ENCODE data around the gene LRRC32. TPM values are rescaled to one million over a fixed set of nuclear protein-coding genes. Genes with fewer than 3 reads are reported as not detected.

Gene LRRC32
- total and polyA plus RNA-seq, 2 experiments from 2014 or later = 4.0 to 7.9 TPM

DNA sequence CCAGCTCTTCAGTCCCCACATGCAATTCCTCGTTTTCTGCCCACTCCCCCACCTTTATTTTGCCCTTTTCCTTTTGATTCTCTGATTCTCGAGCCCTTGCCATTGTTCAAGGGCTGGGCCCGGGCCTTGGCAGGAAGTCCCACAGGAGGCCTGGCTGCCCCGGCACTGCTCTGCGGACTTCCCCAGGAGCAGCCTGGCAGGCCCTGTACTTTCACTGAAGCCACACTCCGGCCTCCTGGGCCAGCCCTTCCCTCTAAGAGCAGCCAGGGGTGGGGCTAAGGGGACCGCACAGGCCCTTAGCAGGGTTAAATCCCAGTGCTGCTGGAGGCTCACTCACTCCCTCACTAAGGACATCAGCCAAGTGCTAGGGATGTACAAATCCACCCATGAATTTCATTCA, 4.1 kb downstream of the LRRC32 start:
- no peak overlapping the region for H2AFZ ChIP-seq
- no peak overlapping the region for H3K4me3 ChIP-seq
- H3K27me3 ChIP-seq (replicated peaks; ENCODE audit: insufficient read depth) = no peaks in the 10 kb centered on the region
- in situ Hi-C loops (cut with MboI) = no loop called here
- H3K27ac ChIP-seq = no peak overlapping the region
- no peak overlapping the region for H3K9ac ChIP-seq
- no peak overlapping the region for H3K4me2 ChIP-seq (ENCODE audit: unreplicated experiment)
- H3F3A ChIP-seq (ENCODE audit: insufficient read depth) = 0 out of 2 replicates have a peak, but pooled peaks cover 4% of the 10 kb centered on the region
- H3K79me2 ChIP-seq (ENCODE audit: insufficient read depth) = no peaks in the 10 kb centered on the region
- H3K36me3 ChIP-seq (ENCODE audit: low read depth) = no peaks in the 10 kb centered on the region
- no peaks in the 10 kb centered on the region for H3K9me3 ChIP-seq (ENCODE audit: low read depth)
- H3K4me1 ChIP-seq (ENCODE audit: insufficient read depth) = peaks cover 8% of the 10 kb centered on the region; the same call in 1 of the 2 replicates
- H4K20me1 ChIP-seq (ENCODE audit: insufficient read depth) = no peaks in the 10 kb centered on the region
- no peak for DNase-seq
- H3K9me2 ChIP-seq (ENCODE audit: insufficient read depth) = no peaks in the 10 kb centered on the region
- TF ChIP-seq EZH2 (IDR thresholded peaks at IDR 0.05; ENCODE audit: insufficient read depth, poor library complexity, severe bottlenecking) = no peak
- no peak for TF ChIP-seq EZH2phosphoT487 (IDR thresholded peaks at IDR 0.05; ENCODE audit: insufficient read depth, low read depth)
- 40 to 42% methylated on average over 7 of the region's 7 CpGs for WGBS, 2 experiments (ENCODE audit: low coverage in 1 of 2, low lambda C conversion rate in 2 of 2, missing lambda C conversion rate in 2 of 2)

DNA sequence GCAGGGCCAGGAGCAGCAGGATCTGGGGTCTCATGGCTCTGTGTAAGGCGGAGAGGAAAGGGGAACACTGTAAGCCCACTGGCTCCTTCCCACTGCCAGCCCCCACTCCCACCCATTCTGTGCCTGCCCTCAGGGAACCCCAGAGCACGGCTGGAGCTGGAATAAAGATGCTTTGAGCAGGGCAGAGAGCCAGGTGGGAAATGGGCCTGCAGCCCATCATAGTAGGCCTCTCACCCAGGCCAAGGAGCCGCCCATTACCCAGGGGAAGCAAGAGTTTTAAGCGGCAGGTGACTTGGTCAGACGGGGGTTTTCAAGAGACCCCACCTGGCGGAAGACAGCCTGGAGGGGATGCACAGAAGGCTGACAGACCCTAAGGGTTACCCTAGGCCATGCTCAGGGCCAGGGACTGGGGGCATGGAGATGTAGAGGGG, 4.6 kb downstream of the LRRC32 start:
- H3K4me2 ChIP-seq (ENCODE audit: unreplicated experiment) = no peak overlapping the region
- no peaks in the 10 kb centered on the region for H3F3A ChIP-seq (ENCODE audit: insufficient read depth)
- H3K9ac ChIP-seq = no peak overlapping the region
- H3K79me2 ChIP-seq (ENCODE audit: insufficient read depth) = no peaks in the 10 kb centered on the region
- peaks cover 8% of the 10 kb centered on the region; the same call in 1 of the 2 replicates for H3K4me1 ChIP-seq (ENCODE audit: insufficient read depth)
- no peak for DNase-seq
- in situ Hi-C loops (cut with MboI) = no loop called here
- H3K27ac ChIP-seq = no peak overlapping the region
- no peaks in the 10 kb centered on the region for H4K20me1 ChIP-seq (ENCODE audit: insufficient read depth)
- H3K27me3 ChIP-seq (replicated peaks; ENCODE audit: insufficient read depth) = no peaks in the 10 kb centered on the region
- no peaks in the 10 kb centered on the region for H3K9me2 ChIP-seq (ENCODE audit: insufficient read depth)
- 93 to 95% methylated on average over 6 of the region's 6 CpGs for WGBS, 2 experiments (ENCODE audit: low coverage in 1 of 2, low lambda C conversion rate in 2 of 2, missing lambda C conversion rate in 2 of 2)
- TF ChIP-seq EZH2 (IDR thresholded peaks at IDR 0.05; ENCODE audit: insufficient read depth, poor library complexity, severe bottlenecking) (no peak), EZH2phosphoT487 (IDR thresholded peaks at IDR 0.05; ENCODE audit: insufficient read depth, low read depth) (no peak)
- no peaks in the 10 kb centered on the region for H3K9me3 ChIP-seq (ENCODE audit: low read depth)
- H3K4me3 ChIP-seq = no peak overlapping the region
- H3K36me3 ChIP-seq (ENCODE audit: low read depth) = no peaks in the 10 kb centered on the region
- H2AFZ ChIP-seq = no peak overlapping the region

GRCh38 chr11:76665172-76665571, 5.4 kb downstream of the LRRC32 start:
- in situ Hi-C loops (cut with MboI) = no loop called here
- no peak overlapping the region for H3K4me2 ChIP-seq (ENCODE audit: unreplicated experiment)
- no peaks in the 10 kb centered on the region for H3K79me2 ChIP-seq (ENCODE audit: insufficient read depth)
- H3K9me2 ChIP-seq (ENCODE audit: insufficient read depth) = no peaks in the 10 kb centered on the region
- peaks cover 8% of the 10 kb centered on the region; the same call in 1 of the 2 replicates for H3K4me1 ChIP-seq (ENCODE audit: insufficient read depth)
- WGBS, 2 experiments (ENCODE audit: low coverage in 1 of 2, low lambda C conversion rate in 2 of 2, missing lambda C conversion rate in 2 of 2) = 69 to 89% methylated on average over 2 of the region's 2 CpGs
- H3K4me3 ChIP-seq = no peak overlapping the region
- no peak for DNase-seq
- H3K9ac ChIP-seq = no peak overlapping the region
- no peaks in the 10 kb centered on the region for H4K20me1 ChIP-seq (ENCODE audit: insufficient read depth)
- H3K36me3 ChIP-seq (ENCODE audit: low read depth) = no peaks in the 10 kb centered on the region
- no peak overlapping the region for H2AFZ ChIP-seq
- H3K27ac ChIP-seq = no peak overlapping the region
- TF ChIP-seq EZH2 (IDR thresholded peaks at IDR 0.05; ENCODE audit: insufficient read depth, poor library complexity, severe bottlenecking) (no peak), EZH2phosphoT487 (IDR thresholded peaks at IDR 0.05; ENCODE audit: insufficient read depth, low read depth) (no peak)
- H3K9me3 ChIP-seq (ENCODE audit: low read depth) = no peaks in the 10 kb centered on the region
- H3K27me3 ChIP-seq (replicated peaks; ENCODE audit: insufficient read depth) = no peaks in the 10 kb centered on the region
- no peaks in the 10 kb centered on the region for H3F3A ChIP-seq (ENCODE audit: insufficient read depth)

GRCh38 chr11:76664578-76665061, 5.9 kb downstream of the LRRC32 start:
- H3K9me3 ChIP-seq (ENCODE audit: low read depth) = no peaks in the 10 kb centered on the region
- no peaks in the 10 kb centered on the region for H3K36me3 ChIP-seq (ENCODE audit: low read depth)
- no peak overlapping the region for H3K9ac ChIP-seq
- H3K4me1 ChIP-seq (ENCODE audit: insufficient read depth) = peaks cover 3% of the 10 kb centered on the region; the same call in 1 of the 2 replicates
- H2AFZ ChIP-seq = no peak overlapping the region
- H3K79me2 ChIP-seq (ENCODE audit: insufficient read depth) = no peaks in the 10 kb centered on the region
- H3K27me3 ChIP-seq (replicated peaks; ENCODE audit: insufficient read depth) = no peaks in the 10 kb centered on the region
- no peak for DNase-seq
- H4K20me1 ChIP-seq (ENCODE audit: insufficient read depth) = no peaks in the 10 kb centered on the region
- H3K4me2 ChIP-seq (ENCODE audit: unreplicated experiment) = no peak overlapping the region
- H3K9me2 ChIP-seq (ENCODE audit: insufficient read depth) = no peaks in the 10 kb centered on the region
- TF ChIP-seq EZH2 (IDR thresholded peaks at IDR 0.05; ENCODE audit: insufficient read depth, poor library complexity, severe bottlenecking) (no peak), EZH2phosphoT487 (IDR thresholded peaks at IDR 0.05; ENCODE audit: insufficient read depth, low read depth) (no peak)
- H3F3A ChIP-seq (ENCODE audit: insufficient read depth) = no peaks in the 10 kb centered on the region
- in situ Hi-C loops (cut with MboI) = no loop called here
- WGBS, 2 experiments (ENCODE audit: low coverage in 1 of 2, low lambda C conversion rate in 2 of 2, missing lambda C conversion rate in 2 of 2) = 91 to 92% methylated on average over 11 of the region's 11 CpGs
- no peak overlapping the region for H3K4me3 ChIP-seq
- H3K27ac ChIP-seq = no peak overlapping the region

Data from GM23248 (cell line).